HepG2 (cell line): ENCODE data around the gene DPM2. TPM values are rescaled to one million over a fixed set of nuclear protein-coding genes. Genes with fewer than 3 reads are reported as not detected.
A peak's percentile ranks its signal among the peaks of the same experiment; 100 is the strongest.

Experiments used
- CBX5 ChIP-seq: sonication (generic); formaldehyde crosslinking; IDR thresholded peaks from 2 replicates; pipeline ENCODE4 v1.4.0; 2020; ENCODE audit warnings: missing genetic modification reagents, borderline replicate concordance
- ELF4 ChIP-seq: sonication (generic); formaldehyde crosslinking; IDR thresholded peaks from 2 replicates; pipeline ENCODE4 v1.5.0; 2020; ENCODE audit warnings: missing genetic modification reagents, mild to moderate bottlenecking, moderate library complexity, borderline replicate concordance
- FIP1L1 ChIP-seq: fragments of 200-400 bp; formaldehyde crosslinking; IDR thresholded peaks from 2 replicates; pipeline ENCODE4 v1.6.1; 2018; ENCODE audit warnings: low read depth, mild to moderate bottlenecking, low read length, moderate library complexity, borderline replicate concordance; ENCODE audit not compliant: insufficient read depth
- FLYWCH1 ChIP-seq: sonication (generic); formaldehyde crosslinking; IDR thresholded peaks from 2 replicates; pipeline ENCODE4 v1.8.1; 2023; ENCODE audit warnings: mild to moderate bottlenecking, missing genetic modification reagents
- FOXO1 ChIP-seq: sonication (generic); formaldehyde crosslinking; IDR thresholded peaks from 2 replicates; pipeline ENCODE4 v1.4.0; 2020; ENCODE audit warnings: missing genetic modification reagents
- HIVEP1 ChIP-seq: sonication (generic); formaldehyde crosslinking; IDR thresholded peaks from 2 replicates; pipeline ENCODE4 v1.4.0; 2020; ENCODE audit warnings: mild to moderate bottlenecking, missing genetic modification reagents
- IKZF4 ChIP-seq: sonication (generic); formaldehyde crosslinking; IDR thresholded peaks from 2 replicates; pipeline ENCODE4 v1.5.1; 2020; ENCODE audit warnings: borderline replicate concordance, mild to moderate bottlenecking, low read depth, missing genetic modification reagents; ENCODE audit errors: not compliant biosample characterization
- IRF2 ChIP-seq: IDR thresholded peaks from 2 replicates; pipeline ENCODE4 v1.6.1; 2018; ENCODE audit warnings: missing genetic modification reagents, missing compliant biosample characterization
- RXRA ChIP-seq: sonication (generic); formaldehyde crosslinking; IDR thresholded peaks from 2 replicates; pipeline ENCODE4 v1.5.1; 2020; ENCODE audit warnings: missing genetic modification reagents
- SALL2 ChIP-seq: sonication (generic); formaldehyde crosslinking; IDR thresholded peaks from 2 replicates; pipeline ENCODE4 v1.8.1; 2023; ENCODE audit warnings: mild to moderate bottlenecking, missing genetic modification reagents, inconsistent platforms
- SMYD3 ChIP-seq: sonication (generic); formaldehyde crosslinking; IDR thresholded peaks from 2 replicates; pipeline ENCODE4 v1.8.1; 2023; ENCODE audit warnings: mild to moderate bottlenecking, missing genetic modification reagents
- SP1 ChIP-seq, 2 experiments: fragments of 450-650 bp in 1 of 2; sonication (generic) in 1 of 2; formaldehyde crosslinking in 1 of 2; IDR thresholded peaks; 2 replicates each; pipeline versions ENCODE4 v1.4.0 to v1.6.1; 2016 to 2020; ENCODE audit warnings: missing genetic modification reagents in 1 of 2
- SP4 ChIP-seq: sonication (generic); formaldehyde crosslinking; IDR thresholded peaks from 2 replicates; pipeline ENCODE4 v1.8.1; 2023; ENCODE audit warnings: mild to moderate bottlenecking, missing genetic modification reagents
- TOE1 ChIP-seq: sonication (generic); formaldehyde crosslinking; IDR thresholded peaks from 2 replicates; pipeline ENCODE4 v1.4.0; 2020; ENCODE audit warnings: mild to moderate bottlenecking, missing genetic modification reagents
- ZBTB25 ChIP-seq: IDR thresholded peaks from 2 replicates; pipeline ENCODE4 v1.6.1; 2018; ENCODE audit warnings: missing genetic modification reagents
- ZHX1 ChIP-seq: sonication (generic); formaldehyde crosslinking; IDR thresholded peaks from 2 replicates; pipeline ENCODE4 v1.8.1; 2022; ENCODE audit warnings: low read depth, mild to moderate bottlenecking, missing genetic modification reagents
- ZNF121 ChIP-seq: sonication (generic); formaldehyde crosslinking; IDR thresholded peaks from 2 replicates; pipeline ENCODE4 v1.5.0; 2020; ENCODE audit warnings: mild to moderate bottlenecking, missing genetic modification reagents
- ZNF354B ChIP-seq: sonication (generic); formaldehyde crosslinking; IDR thresholded peaks from 2 replicates; pipeline ENCODE4 v1.8.0; 2022; ENCODE audit warnings: mild to moderate bottlenecking, missing genetic modification reagents
- ZNF44 ChIP-seq: sonication (generic); formaldehyde crosslinking; IDR thresholded peaks from 2 replicates; pipeline ENCODE4 v1.5.1; 2020; ENCODE audit warnings: mild to moderate bottlenecking, missing genetic modification reagents
- ZNF549 ChIP-seq: sonication (generic); formaldehyde crosslinking; IDR thresholded peaks from 2 replicates; pipeline ENCODE4 v1.5.0; 2020; ENCODE audit warnings: missing genetic modification reagents
- ZNF552 ChIP-seq: sonication (generic); formaldehyde crosslinking; IDR thresholded peaks from 2 replicates; pipeline ENCODE4 v1.9.0; 2022; ENCODE audit warnings: missing genetic modification reagents, mild to moderate bottlenecking, borderline replicate concordance
- ZNF598 ChIP-seq: sonication (generic); formaldehyde crosslinking; IDR thresholded peaks from 2 replicates; pipeline ENCODE4 v1.5.1; 2020; ENCODE audit warnings: mild to moderate bottlenecking, missing genetic modification reagents, borderline replicate concordance
- ZNF607 ChIP-seq: sonication (generic); formaldehyde crosslinking; IDR thresholded peaks from 2 replicates; pipeline ENCODE4 v1.5.1; 2020; ENCODE audit warnings: missing genetic modification reagents, mild to moderate bottlenecking, borderline replicate concordance
- polyA plus RNA-seq, 8 experiments: library from polyadenylated mRNA; depleted of rRNA in 3 of 8; stranded (reverse) in 7 of 8; unstranded in 1 of 8; fragments of >200 nt; fragmentation: Illumina TruSeq in 4 of 8; extraction: Trizol in 4 of 8; gene quantifications; 2 replicates each; pipeline versions ENCODE4 v1.2.1 to v1.2.3, GENCODE V29; 2011 to 2016; ENCODE audit warnings: low read depth in 4 of 8, missing spikeins in 1 of 8, mixed read lengths in 1 of 8; ENCODE audit not compliant: insufficient read depth in 1 of 8
- total RNA-seq, 5 experiments: library from RNA; depleted of rRNA; stranded (reverse); fragments of >200 nt; fragmentation: Illumina TruSeq; extraction: Trizol; gene quantifications; 2 replicates each; pipeline ENCODE4 v1.2.3, GENCODE V29; 2016; ENCODE audit warnings: low read depth in 1 of 5
- TF ChIP-seq, protein P1 (sequence below): IDR thresholded peaks from 2 replicates; pipeline ENCODE4 v1.6.1; 2016; ENCODE audit warnings: mild to moderate bottlenecking, missing biosample characterization, missing genetic modification reagents
- TF ChIP-seq, protein P2 (sequence below): IDR thresholded peaks from 2 replicates; pipeline ENCODE4 v1.6.1; 2012; ENCODE audit warnings: low read depth, low read length, improper control_type of control experiment

DPM2 gene
- total and polyA plus RNA-seq, 2 of the 13 experiments (the other 11 are each of a cell fraction or from before 2014, with no cell fraction given), result 24.8 to 35.3 TPM

DNA sequence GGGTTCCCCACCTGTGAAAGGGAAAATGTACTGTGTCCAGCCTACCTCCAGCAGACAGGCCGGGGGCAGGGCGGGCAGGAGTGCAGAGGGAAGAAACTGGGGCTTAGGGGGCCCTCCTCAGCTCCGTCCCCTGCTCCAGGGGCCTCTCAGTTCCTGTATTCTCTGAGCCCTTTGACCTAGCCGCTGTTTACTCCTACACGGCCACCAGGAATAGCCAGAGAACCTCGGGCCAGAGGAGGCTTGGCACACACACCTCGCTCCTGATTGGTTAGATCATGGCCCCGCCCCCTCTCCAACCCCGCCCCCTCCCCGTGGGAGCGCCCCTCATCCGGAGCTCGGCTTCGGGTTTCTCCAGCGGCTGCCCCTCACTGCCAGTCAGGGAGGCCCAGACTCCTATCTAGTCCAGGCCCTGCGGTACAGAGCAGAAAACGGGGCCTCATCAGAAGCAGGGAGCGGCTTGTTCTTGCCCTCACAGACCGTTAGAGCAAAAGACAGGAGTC is 40.4 kb downstream of the DPM2 start (continued):
- TF ChIP-seq FOXO1 (CRISPR knock-in tag) (peak; percentile 91), ELF4 (no peak), TOE1 (CRISPR knock-in tag) (no peak), ZNF598 (CRISPR knock-in tag) (no peak), ZNF607 (CRISPR knock-in tag) (no peak), RXRA (CRISPR knock-in tag) (peak; percentile 68; the same call in 1 of the 2 replicates), ZNF121 (CRISPR knock-in tag) (no peak), SP4 (CRISPR knock-in tag) (peak; percentile 59; the same call in 1 of the 2 replicates), SP1 (IDR thresholded peaks at IDR 0.05) (no peak), SP1 (CRISPR knock-in tag; IDR thresholded peaks at IDR 0.05) (no peak), HIVEP1 (CRISPR knock-in tag) (peak; percentile 41; the same call in 1 of the 2 replicates), IKZF4 (no peak), ZNF354B (CRISPR knock-in tag) (no peak), ZNF552 (CRISPR knock-in tag) (no peak), SALL2 (CRISPR knock-in tag) (no peak), ZHX1 (0 out of 2 replicates have a peak, but pooled peaks have one; percentile 16), SMYD3 (CRISPR knock-in tag) (no peak), FLYWCH1 (CRISPR knock-in tag) (no peak), CBX5 (CRISPR knock-in tag) (0 out of 2 replicates have a peak, but pooled peaks have one; percentile 34), ZNF44 (CRISPR knock-in tag) (no peak), FIP1L1 (0 out of 2 replicates have a peak, but pooled peaks have one; percentile 41), ZNF549 (CRISPR knock-in tag) (no peak), IRF2 (CRISPR knock-in tag) (peak; percentile 54; the same call in 1 of the 2 replicates), ZBTB25 (CRISPR knock-in tag) (no peak)
- TF ChIP-seq, protein P1, sequence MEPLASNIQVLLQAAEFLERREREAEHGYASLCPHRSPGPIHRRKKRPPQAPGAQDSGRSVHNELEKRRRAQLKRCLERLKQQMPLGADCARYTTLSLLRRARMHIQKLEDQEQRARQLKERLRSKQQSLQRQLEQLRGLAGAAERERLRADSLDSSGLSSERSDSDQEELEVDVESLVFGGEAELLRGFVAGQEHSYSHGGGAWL, result no peak
- TF ChIP-seq, protein P2, sequence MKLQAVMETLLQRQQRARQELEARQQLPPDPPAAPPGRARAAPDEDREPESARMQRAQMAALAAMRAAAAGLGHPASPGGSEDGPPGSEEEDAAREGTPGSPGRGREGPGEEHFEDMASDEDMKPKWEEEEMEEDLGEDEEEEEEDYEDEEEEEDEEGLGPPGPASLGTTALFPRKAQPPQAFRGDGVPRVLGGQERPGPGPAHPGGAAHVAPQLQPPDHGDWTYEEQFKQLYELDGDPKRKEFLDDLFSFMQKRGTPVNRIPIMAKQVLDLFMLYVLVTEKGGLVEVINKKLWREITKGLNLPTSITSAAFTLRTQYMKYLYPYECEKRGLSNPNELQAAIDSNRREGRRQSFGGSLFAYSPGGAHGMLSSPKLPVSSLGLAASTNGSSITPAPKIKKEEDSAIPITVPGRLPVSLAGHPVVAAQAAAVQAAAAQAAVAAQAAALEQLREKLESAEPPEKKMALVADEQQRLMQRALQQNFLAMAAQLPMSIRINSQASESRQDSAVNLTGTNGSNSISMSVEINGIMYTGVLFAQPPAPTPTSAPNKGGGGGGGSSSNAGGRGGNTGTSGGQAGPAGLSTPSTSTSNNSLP, result no peak
